K562 (cell line): ENCODE results near the gene SNX18. TPM values are rescaled to one million over a fixed set of nuclear protein-coding genes. Genes with fewer than 3 reads are reported as not detected.

Source experiments
- ATAC-seq: fragments of 200-7000 bp; cut with Tn5 transposase; 3 replicates; pipeline ENCODE4 v1.9.1; 2020; ENCODE audit warnings: moderate library complexity
- BruUV-seq: library from RNA; stranded (reverse); fragments of 400-500 nt; replicated peaks from 2 replicates; lab custom pipeline; 2021; lab: Mats Ljungman, UMichigan
- CTCF ChIA-PET: fragments of 300-600 bp; formaldehyde crosslinking; extraction: SDS; loops from one replicate; lab custom pipeline; 2021; ENCODE audit warnings: low intra/inter-chr PET ratio; lab: Yijun Ruan, JAX
- POLR2A ChIA-PET: fragments of 300-600, 350-650 bp; sonication (Branson Sonifier 250); formaldehyde crosslinking; extraction: SDS; loops from one replicate; lab custom pipeline; 2021; ENCODE audit warnings: antibody characterized with exemption, inconsistent platforms; lab: Yijun Ruan, JAX
- DNase-seq, 4 experiments: peaks; one replicate each; pipeline versions ENCODE4 v3.0.0 to v3.0.0-alpha.2; 2011 to 2018; ENCODE audit warnings: low spot score in 3 of 4, mixed read lengths in 3 of 4; ENCODE audit errors: extremely low read depth in 1 of 4
- FAIRE-seq: peaks from 2 replicates; lab custom pipeline; 2011; peaks lifted over from hg19 to GRCh38; lab: Jason Lieb, UNC
- H2AFZ ChIP-seq: 2 replicates; pipeline ENCODE4 v1.6.0; 2011; ENCODE audit warnings: low read depth, low read length, control low read depth, inconsistent platforms
- H3K27ac ChIP-seq: fragments of 200-600 bp; 3 replicates; pipeline ENCODE4 v1.8.0; 2011; ENCODE audit warnings: low read depth, mild to moderate bottlenecking, control low read depth, inconsistent platforms, low read length, moderate library complexity, mixed read lengths; ENCODE audit errors: extremely low read depth
- H3K27me3 ChIP-seq, 2 experiments: fragments of 300-600 bp in 1 of 2; 2 replicates in 1 of 2; 3 replicates in 1 of 2; pipeline versions ENCODE4 v1.6.0 to v1.8.0; 2011; ENCODE audit warnings: inconsistent platforms in 2 of 2, low read length in 2 of 2, mild to moderate bottlenecking in 1 of 2, mixed read lengths in 1 of 2, moderate library complexity in 1 of 2; ENCODE audit not compliant: control insufficient read depth in 2 of 2, insufficient read depth in 2 of 2
- H3K36me3 ChIP-seq: fragments of 300-600 bp; 3 replicates; pipeline ENCODE4 v1.8.0; 2011; ENCODE audit warnings: mild to moderate bottlenecking, low read length, inconsistent platforms; ENCODE audit not compliant: control insufficient read depth, insufficient read depth
- H3K4me1 ChIP-seq, 2 experiments: fragments of 200-600 bp in 1 of 2; replicated peaks in 1 of 2; 2 replicates in 1 of 2; 3 replicates in 1 of 2; pipeline versions ENCODE4 v1.5.1 to v1.8.0; 2011; ENCODE audit warnings: inconsistent platforms in 2 of 2, low read length in 2 of 2, mild to moderate bottlenecking in 1 of 2, mixed read lengths in 1 of 2, moderate library complexity in 1 of 2; ENCODE audit not compliant: control insufficient read depth in 2 of 2, insufficient read depth in 2 of 2
- H3K4me2 ChIP-seq: 2 replicates; pipeline ENCODE4 v1.6.1; 2011; ENCODE audit warnings: low read length, control low read depth, inconsistent platforms, mixed read lengths; ENCODE audit not compliant: insufficient read depth
- H3K4me3 ChIP-seq: fragments of 200-600 bp; sonication (generic), shearing (Covaris generic); 2 replicates; pipeline ENCODE4 v1.5.1; 2016; ENCODE audit warnings: control low read depth, inconsistent platforms
- H3K79me2 ChIP-seq: fragments of 200-600 bp; 3 replicates; pipeline ENCODE4 v1.8.0; 2011; ENCODE audit warnings: low read length, inconsistent platforms; ENCODE audit not compliant: control insufficient read depth, insufficient read depth
- H3K9ac ChIP-seq, 2 experiments: 2 replicates each; pipeline versions ENCODE4 v1.6.0 to v1.6.1; 2011; ENCODE audit warnings: low read depth in 2 of 2, low read length in 2 of 2, control low read depth in 1 of 2, inconsistent platforms in 1 of 2, mild to moderate bottlenecking in 1 of 2, mixed read lengths in 1 of 2; ENCODE audit not compliant: insufficient read depth in 1 of 2
- H3K9me1 ChIP-seq: one replicate; pipeline ENCODE4 v1.6.0; 2011; ENCODE audit warnings: inconsistent platforms, mild to moderate bottlenecking, low read length, moderate library complexity; ENCODE audit not compliant: control insufficient read depth, insufficient read depth
- H3K9me3 ChIP-seq: replicated peaks from 2 replicates; pipeline ENCODE4 v1.5.1; 2011; ENCODE audit warnings: low read depth, low read length, inconsistent platforms; ENCODE audit not compliant: control insufficient read depth, insufficient read depth
- H4K20me1 ChIP-seq: replicated peaks from 2 replicates; pipeline ENCODE4 v1.6.1; 2011; ENCODE audit warnings: low read length, inconsistent platforms, mixed read lengths; ENCODE audit not compliant: control insufficient read depth, insufficient read depth
- CREB3L1 ChIP-seq: fragments of 450-650 bp; IDR thresholded peaks from 2 replicates; pipeline ENCODE4 v1.6.1; 2014; ENCODE audit warnings: low read depth, mild to moderate bottlenecking, moderate library complexity, borderline replicate concordance
- CTCFL ChIP-seq: IDR thresholded peaks from 2 replicates; pipeline ENCODE4 v1.6.1; 2011; ENCODE audit warnings: borderline replicate concordance, low read depth, mild to moderate bottlenecking, moderate library complexity, low read length; ENCODE audit not compliant: insufficient read depth, poor library complexity, severe bottlenecking
- DNMT1 ChIP-seq: fragments of 450-650 bp; IDR thresholded peaks from 2 replicates; pipeline ENCODE4 v1.6.1; 2016; ENCODE audit warnings: antibody characterized with exemption, mild to moderate bottlenecking
- GABPB2 ChIP-seq: fragments of 250-450 bp; sonication (Bioruptor Pico); conservative IDR thresholded peaks from 2 replicates; pipeline ENCODE4 v1.5.1; 2021; ENCODE audit warnings: mild to moderate bottlenecking
- HNRNPL ChIP-seq: fragments of 200-400 bp; formaldehyde crosslinking; IDR thresholded peaks from 2 replicates; pipeline ENCODE4 v1.6.1; 2017; ENCODE audit warnings: low read depth, mild to moderate bottlenecking, low read length
- HNRNPLL ChIP-seq: fragments of 200-400 bp; formaldehyde crosslinking; IDR thresholded peaks from 2 replicates; pipeline ENCODE4 v1.6.1; 2017; ENCODE audit warnings: low read length, low read depth, mild to moderate bottlenecking; ENCODE audit not compliant: poor library complexity, severe bottlenecking
- L3MBTL2 ChIP-seq: fragments of 450-650 bp; IDR thresholded peaks from 2 replicates; pipeline ENCODE4 v1.6.1; 2016; ENCODE audit warnings: mild to moderate bottlenecking, moderate library complexity
- RAD21 ChIP-seq, 2 experiments: fragments of 250-450 bp in 1 of 2; fragments of 450-650 bp in 1 of 2; sonication (Bioruptor Pico) in 1 of 2; formaldehyde crosslinking in 1 of 2; IDR thresholded peaks in 1 of 2; conservative IDR thresholded peaks in 1 of 2; 2 replicates each; pipeline versions ENCODE4 v1.4.0 to v1.8.0; 2020 to 2022; ENCODE audit warnings: mild to moderate bottlenecking in 2 of 2, moderate library complexity in 1 of 2
- STAT6 ChIP-seq: sonication (generic); formaldehyde crosslinking; IDR thresholded peaks from 2 replicates; pipeline ENCODE4 v1.8.1; 2023; ENCODE audit warnings: mild to moderate bottlenecking, missing genetic modification reagents
- ZBTB7A ChIP-seq: IDR thresholded peaks from 2 replicates; pipeline ENCODE4 v1.6.1; 2011; ENCODE audit warnings: low read depth, mild to moderate bottlenecking, low read length, moderate library complexity, borderline replicate concordance; ENCODE audit not compliant: control insufficient read depth
- ZKSCAN1 ChIP-seq: fragments of 150-350 bp; IDR thresholded peaks from 2 replicates; pipeline ENCODE4 v1.6.1; 2016; ENCODE audit warnings: low read depth, low read length
- WGBS: fragments of 100-300 bp; shearing (Covaris generic); methylation state at CpG from one replicate; pipeline ENCODE4 v1.1.6; 2016; ENCODE audit warnings: low coverage, mixed read lengths; ENCODE audit not compliant: insufficient coverage; ENCODE audit errors: missing lambda C conversion rate; 5-methylcytosine and 5-hydroxymethylcytosine counted together
- in situ Hi-C: fragments of 300-500 bp; cut with MboI; formaldehyde crosslinking; loops from 4 replicates; pipeline ENCODE4 v1.15.0; 2018; ENCODE audit warnings: inconsistent platforms, mixed read lengths
- intact Hi-C: fragments of 100-400 bp; cut with micrococcal nuclease; formaldehyde crosslinking; loops from 2 replicates; pipeline ENCODE4 v1.14.2; 2022
- polyA plus RNA-seq, 8 experiments: library from polyadenylated mRNA; depleted of rRNA in 4 of 8; stranded (reverse) in 5 of 8; unstranded in 3 of 8; fragments of >200 nt; fragmentation: Nextera tagmentation in 2 of 8; fragmentation: Illumina TruSeq in 1 of 8; extraction: Ambion mirVana in 2 of 8; extraction: Trizol in 1 of 8; gene quantifications; 2 replicates each; pipeline versions ENCODE4 v1.2.1 to v1.2.3, GENCODE V29; 2011 to 2014; ENCODE audit warnings: inconsistent platforms in 1 of 8, missing spikeins in 1 of 8
- total RNA-seq, 7 experiments: library from RNA; depleted of rRNA in 6 of 7; stranded (reverse); fragments of >200 nt in 6 of 7; fragmentation: Illumina TruSeq in 2 of 7; extraction: Trizol in 2 of 7; gene quantifications; 2 replicates each; pipeline versions ENCODE4 v1.2.1 to v1.2.3, GENCODE V29; 2011 to 2021; ENCODE audit warnings: low replicate concordance in 1 of 7

SNX18 gene
- total and polyA plus RNA-seq, 9 of the 15 experiments (the other 6 are each of a cell fraction or from before 2014, with no cell fraction given), result 2.3 to 8.8 (median 6.0) TPM

- TF ChIP-seq GABPB2 (CRISPR knock-in tag), result no peak
- no peak for TF ChIP-seq ZKSCAN1
- no peak for TF ChIP-seq STAT6 (CRISPR knock-in tag)
- no peak for TF ChIP-seq CREB3L1
- TF ChIP-seq, all 486 proteins: peak for 0
These were observed 416 bp upstream of the SNX18 start (continued) for GRCh38 chr5:54517174-54517511.

- Histone ChIP-seq H3K4me1 (peaks cover 8 to 21% of the 10 kb centered on the region in 2 experiments; a peak in 4 of 5 replicates), H4K20me1 (peaks cover 7% of the 10 kb centered on the region), H3K9me3 (no peaks in the 10 kb centered on the region), H3K9ac (peak overlapping the region; percentile 75 to 93; a peak in 3 of 4 replicates), H3K9me1 (no peaks in the 10 kb centered on the region), H3K27ac (peak overlapping the region; percentile 69; the same call in 2 of the 3 replicates), H2AFZ (peak overlapping the region; percentile 91), H3K27me3 (no peaks in the 10 kb centered on the region), H3K36me3 (peaks cover 8% of the 10 kb centered on the region; the same call in 1 of the 3 replicates), H3K4me3 (peak overlapping the region; percentile 78), H3K79me2 (peaks cover 32% of the 10 kb centered on the region), H3K4me2 (peak overlapping the region; percentile 73)
- intact Hi-C loops, result loop anchor here (5.0 to 10.0 kb wide), 3 partner anchors 107 to 269 kb away; no protein-coding TSS in a partner anchor
- ChIA-PET CTCF (interaction anchor here (0.6 to 3.5 kb wide), 4 partner anchors 327 to 1218 kb away, joined by 3 to 32 read pairs (median 20); no protein-coding TSS in a partner anchor), POLR2A (interaction anchor here (0.7 to 2.7 kb wide), 6 partner anchors 10 to 370 kb away, joined by 3 to 9 read pairs (median 4); no protein-coding TSS in a partner anchor)
- no TSS peak for BruUV-seq
- peak; percentile 86 for ATAC-seq
- DNase-seq, result peak; percentile 53 to 60 (median 56)
- FAIRE-seq, result no peak
- 45% methylated on average over 56 of the region's 79 CpGs for WGBS
- in situ Hi-C loops, result loop anchor here (5.0 kb wide), 1 partner anchor 334 kb away; no protein-coding TSS in a partner anchor
- TF ChIP-seq ZBTB7A, result peak; percentile 75; the same call in 1 of the 2 replicates
- TF ChIP-seq CTCFL, result peak; percentile 24
- TF ChIP-seq HNRNPLL, result peak; percentile 12
- TF ChIP-seq DNMT1, result no peak
- no peak for TF ChIP-seq HNRNPL
- peak in 1 of 2 experiments; percentile 45; a peak in 2 of 4 replicates for TF ChIP-seq RAD21 (CRISPR knock-in tag; conservative IDR thresholded peaks at IDR 0.05 in 1 of 2, IDR thresholded peaks at IDR 0.05 in 1 of 2)
- 0 out of 2 replicates have a peak, but pooled peaks have one; percentile 16 for TF ChIP-seq L3MBTL2
These were observed 723 bp downstream of the SNX18 start for GRCh38 chr5:54518146-54518817.
